ENCODE results near the gene AQP12B.
"Not testable (repeated sequence)": the region's sequence is repeated elsewhere in the genome, so short reads cannot be mapped to it uniquely, and the experiment has no call there.

DNA sequence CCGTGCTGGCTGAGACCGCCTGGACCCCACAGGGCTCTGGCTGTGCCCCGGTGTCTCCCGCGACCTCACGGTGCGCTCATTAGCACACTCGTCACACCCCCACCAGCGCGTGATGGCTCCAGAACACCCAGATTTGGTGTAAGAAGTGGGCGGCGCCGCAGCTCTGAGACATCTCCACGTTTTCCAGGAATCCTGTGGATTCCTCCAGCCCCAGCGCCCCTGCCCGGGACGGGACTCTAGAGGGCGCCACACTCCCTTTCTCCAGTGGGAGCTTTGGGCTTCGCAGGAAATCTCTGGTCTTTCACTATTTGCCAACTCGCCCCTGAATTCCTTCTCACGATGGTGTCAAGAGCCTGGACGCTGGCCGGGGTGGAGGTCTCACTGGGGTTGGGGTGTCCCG lies 7.3 kb downstream of the AQP12B start:
- TF ChIP-seq, protein P1, sequence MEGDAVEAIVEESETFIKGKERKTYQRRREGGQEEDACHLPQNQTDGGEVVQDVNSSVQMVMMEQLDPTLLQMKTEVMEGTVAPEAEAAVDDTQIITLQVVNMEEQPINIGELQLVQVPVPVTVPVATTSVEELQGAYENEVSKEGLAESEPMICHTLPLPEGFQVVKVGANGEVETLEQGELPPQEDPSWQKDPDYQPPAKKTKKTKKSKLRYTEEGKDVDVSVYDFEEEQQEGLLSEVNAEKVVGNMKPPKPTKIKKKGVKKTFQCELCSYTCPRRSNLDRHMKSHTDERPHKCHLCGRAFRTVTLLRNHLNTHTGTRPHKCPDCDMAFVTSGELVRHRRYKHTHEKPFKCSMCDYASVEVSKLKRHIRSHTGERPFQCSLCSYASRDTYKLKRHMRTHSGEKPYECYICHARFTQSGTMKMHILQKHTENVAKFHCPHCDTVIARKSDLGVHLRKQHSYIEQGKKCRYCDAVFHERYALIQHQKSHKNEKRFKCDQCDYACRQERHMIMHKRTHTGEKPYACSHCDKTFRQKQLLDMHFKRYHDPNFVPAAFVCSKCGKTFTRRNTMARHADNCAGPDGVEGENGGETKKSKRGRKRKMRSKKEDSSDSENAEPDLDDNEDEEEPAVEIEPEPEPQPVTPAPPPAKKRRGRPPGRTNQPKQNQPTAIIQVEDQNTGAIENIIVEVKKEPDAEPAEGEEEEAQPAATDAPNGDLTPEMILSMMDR (IDR thresholded peaks at IDR 0.05), result not testable (repeated sequence)
- not testable (repeated sequence) for TF ChIP-seq POLR2A (IDR thresholded peaks at IDR 0.05)

Data from testis (tissue), 2 donors.